ENCODE measurements around the gene REG3A.

REG3A gene

DNA sequence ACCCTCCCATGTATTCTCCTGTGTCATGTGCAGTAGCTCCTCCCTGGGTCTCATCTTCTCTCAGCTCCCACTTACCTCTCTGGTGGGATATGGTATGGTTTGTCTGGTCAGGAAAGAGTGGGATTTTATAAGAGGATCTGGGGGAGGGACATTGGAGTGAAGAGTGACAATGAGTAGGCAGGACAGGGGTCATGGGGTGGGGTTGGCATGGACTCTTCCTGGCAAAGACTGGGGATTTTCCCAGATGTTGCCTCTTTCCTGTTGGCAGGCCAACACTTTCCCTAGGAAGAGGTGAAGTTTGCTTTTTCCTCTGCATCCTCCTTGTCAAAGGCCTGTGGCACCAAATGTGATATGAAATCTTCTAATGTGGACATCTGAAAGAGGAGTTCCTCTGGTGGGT lies at the start of gene REG3A:
TSS of gene REG3A (minus strand) at position 101 of the 400 bp plus-strand sequence. CDS start 348 bp downstream, outside the sequence.
- H3K27me3 ChIP-seq (ENCODE audit: insufficient read depth, poor library complexity, severe bottlenecking) = no peaks in the 10 kb centered on the region
- ATAC-seq (ENCODE audit: low read depth) = no peak
- DNase-seq (ENCODE audit: low spot score) = no peak
- H3K36me3 ChIP-seq (ENCODE audit: low read depth) = no peaks in the 10 kb centered on the region
- no peaks in the 10 kb centered on the region for H3K9me3 ChIP-seq (ENCODE audit: severe bottlenecking)
- no peak within 1 kb of the TSS for H3K4me3 ChIP-seq (ENCODE audit: severe bottlenecking)
- no peaks in the 10 kb centered on the region for H3K4me1 ChIP-seq (ENCODE audit: insufficient read depth, poor library complexity, severe bottlenecking)
- no peak for TF ChIP-seq CTCF (IDR thresholded peaks at IDR 0.05; ENCODE audit: poor library complexity, severe bottlenecking)
- no peak within 1 kb of the TSS for H3K27ac ChIP-seq (ENCODE audit: poor library complexity, severe bottlenecking)

DNA sequence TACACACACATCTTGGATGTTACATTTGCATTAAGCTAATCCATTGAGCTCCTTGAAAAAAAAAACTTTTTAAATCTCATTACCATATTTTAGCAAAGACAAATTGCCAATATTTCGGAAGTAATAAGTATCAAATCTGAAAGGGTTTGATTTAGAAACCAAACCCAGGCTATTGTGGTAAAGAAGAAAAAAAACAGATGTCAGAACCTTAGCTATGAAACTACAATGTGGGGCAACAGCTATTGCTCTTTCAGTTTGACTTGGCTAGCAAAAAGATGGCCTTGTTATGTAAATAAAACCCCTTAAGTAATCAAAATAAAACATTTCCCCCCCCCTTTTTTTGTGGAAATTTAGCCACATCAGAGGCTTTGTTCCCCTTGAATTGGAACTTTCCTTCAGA lies 41.2 kb upstream of the REG3A start:
- Histone ChIP-seq H3K27me3 (ENCODE audit: insufficient read depth, poor library complexity, severe bottlenecking) (no peaks in the 10 kb centered on the region), H3K4me1 (ENCODE audit: insufficient read depth, poor library complexity, severe bottlenecking) (no peaks in the 10 kb centered on the region), H3K36me3 (ENCODE audit: low read depth) (no peaks in the 10 kb centered on the region), H3K4me3 (ENCODE audit: severe bottlenecking) (no peak overlapping the region), H3K9me3 (ENCODE audit: severe bottlenecking) (no peaks in the 10 kb centered on the region), H3K27ac (ENCODE audit: poor library complexity, severe bottlenecking) (no peak overlapping the region)
- no peak for ATAC-seq (ENCODE audit: low read depth)
- TF ChIP-seq CTCF (IDR thresholded peaks at IDR 0.05; ENCODE audit: poor library complexity, severe bottlenecking) = no peak
- DNase-seq (ENCODE audit: low spot score) = no peak

DNA sequence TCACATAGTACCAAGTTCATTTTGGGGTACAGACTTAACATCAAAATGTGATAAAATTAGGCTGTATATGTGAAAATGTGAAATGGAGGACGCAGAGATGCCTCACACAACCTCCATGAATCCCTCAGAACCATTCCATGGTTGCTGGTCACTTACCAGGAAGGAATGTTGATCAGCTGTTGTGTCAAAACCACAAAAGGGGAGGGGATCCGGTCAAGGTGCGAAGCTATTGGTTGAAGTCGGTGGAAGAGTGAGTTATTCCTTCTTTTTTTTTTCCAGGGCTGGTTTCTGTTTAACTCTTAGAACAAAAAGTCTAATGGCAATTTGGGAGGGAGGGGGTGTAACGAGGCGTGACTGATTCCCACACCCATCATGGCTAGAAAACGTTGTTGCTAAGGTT lies 32.3 kb upstream of the REG3A start:
- Histone ChIP-seq H3K27me3 (ENCODE audit: insufficient read depth, poor library complexity, severe bottlenecking) (no peaks in the 10 kb centered on the region), H3K36me3 (ENCODE audit: low read depth) (no peaks in the 10 kb centered on the region), H3K4me1 (ENCODE audit: insufficient read depth, poor library complexity, severe bottlenecking) (no peaks in the 10 kb centered on the region), H3K9me3 (ENCODE audit: severe bottlenecking) (no peaks in the 10 kb centered on the region), H3K27ac (ENCODE audit: poor library complexity, severe bottlenecking) (no peak overlapping the region), H3K4me3 (ENCODE audit: severe bottlenecking) (no peak overlapping the region)
- ATAC-seq (ENCODE audit: low read depth) (no peak), DNase-seq (ENCODE audit: low spot score) (no peak)
- no peak for TF ChIP-seq CTCF (IDR thresholded peaks at IDR 0.05; ENCODE audit: poor library complexity, severe bottlenecking)

GRCh38 chr2:79191081-79191480 lies 31.5 kb upstream of the REG3A start:
- Histone ChIP-seq H3K27ac (ENCODE audit: poor library complexity, severe bottlenecking) (no peak overlapping the region), H3K4me1 (ENCODE audit: insufficient read depth, poor library complexity, severe bottlenecking) (no peaks in the 10 kb centered on the region), H3K36me3 (ENCODE audit: low read depth) (no peaks in the 10 kb centered on the region), H3K4me3 (ENCODE audit: severe bottlenecking) (no peak overlapping the region), H3K27me3 (ENCODE audit: insufficient read depth, poor library complexity, severe bottlenecking) (no peaks in the 10 kb centered on the region), H3K9me3 (ENCODE audit: severe bottlenecking) (no peaks in the 10 kb centered on the region)
- DNase-seq (ENCODE audit: low spot score) (no peak), ATAC-seq (ENCODE audit: low read depth) (no peak)
- no peak for TF ChIP-seq CTCF (IDR thresholded peaks at IDR 0.05; ENCODE audit: poor library complexity, severe bottlenecking)

DNA sequence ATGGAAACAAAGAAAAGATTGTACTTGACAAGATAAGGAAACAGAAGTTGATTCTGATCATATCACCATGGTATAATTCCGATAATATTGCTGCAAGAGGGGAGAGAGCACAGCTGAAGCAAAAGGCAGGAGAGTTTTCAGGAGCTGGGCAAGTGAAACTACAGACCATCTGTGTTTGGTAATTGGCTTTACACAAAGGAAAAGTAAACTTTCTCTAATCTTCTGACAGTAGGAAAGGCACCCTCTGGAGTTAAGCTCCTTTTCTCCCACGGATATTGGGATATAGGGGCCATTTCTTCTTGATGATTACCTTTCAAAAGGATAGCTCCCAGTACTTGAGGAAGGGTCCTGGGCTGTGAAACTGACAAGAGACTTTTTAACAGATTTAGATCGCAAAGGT lies 29.9 kb upstream of the REG3A start:
- no peak for ATAC-seq (ENCODE audit: low read depth)
- DNase-seq (ENCODE audit: low spot score) = no peak
- TF ChIP-seq CTCF (IDR thresholded peaks at IDR 0.05; ENCODE audit: poor library complexity, severe bottlenecking) = no peak
- H3K36me3 ChIP-seq (ENCODE audit: low read depth) = no peaks in the 10 kb centered on the region
- no peak overlapping the region for H3K27ac ChIP-seq (ENCODE audit: poor library complexity, severe bottlenecking)
- no peak overlapping the region for H3K4me3 ChIP-seq (ENCODE audit: severe bottlenecking)
- H3K27me3 ChIP-seq (ENCODE audit: insufficient read depth, poor library complexity, severe bottlenecking) = no peaks in the 10 kb centered on the region
- H3K4me1 ChIP-seq (ENCODE audit: insufficient read depth, poor library complexity, severe bottlenecking) = no peaks in the 10 kb centered on the region
- no peaks in the 10 kb centered on the region for H3K9me3 ChIP-seq (ENCODE audit: severe bottlenecking)

All from RWPE2 (cell line).